HG03378 (cell line): ENCODE results near the gene INPP5D.
"Not testable (repeated sequence)": the region's sequence is repeated elsewhere in the genome, so short reads cannot be mapped to it uniquely, and the experiment has no call there.

ENCODE experiments used
- ATAC-seq: cut with Tn5 transposase; IDR thresholded peaks from one replicate; pipeline ENCODE4 v1.9.1; 2021; ENCODE audit warnings: mild to moderate bottlenecking, moderate library complexity; ENCODE audit not compliant: unreplicated experiment

The INPP5D gene

GRCh38 chr2:233059797-233060500 is at the start of gene INPP5D:
Gene INPP5D, plus strand, starts transcription at chr2:233060342. Its CDS starts 137 bp downstream, at chr2:233060479.
- peak; percentile 40 for ATAC-seq

- no peak for ATAC-seq
Observed at GRCh38 chr2:233010569-233011267, 49.4 kb upstream of the INPP5D start.

GRCh38 chr2:233011268-233011650 is 48.9 kb upstream of the INPP5D start:
- no peak for ATAC-seq

DNA sequence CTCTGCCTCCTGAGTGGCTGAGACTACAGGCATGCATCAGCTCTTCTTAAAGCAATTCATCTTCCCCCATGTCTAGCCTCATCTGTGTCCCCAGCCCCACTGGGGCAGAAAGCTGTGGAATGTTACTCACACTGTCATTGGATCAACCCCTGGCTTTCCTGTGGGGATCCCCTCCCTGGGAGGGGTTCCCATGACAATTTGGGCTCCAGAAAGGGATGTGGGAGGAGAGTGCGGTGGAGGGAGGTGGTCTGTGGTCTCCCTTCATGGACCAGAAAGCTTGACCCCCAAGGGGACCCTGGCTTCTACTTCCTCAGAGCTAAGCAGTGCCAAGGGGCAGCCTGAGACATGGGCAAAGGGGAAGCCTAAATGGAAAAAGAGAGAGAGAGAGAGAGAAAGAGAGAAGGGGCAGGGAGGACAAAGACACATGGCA is 48.4 kb upstream of the INPP5D start:
- no peak for ATAC-seq

GRCh38 chr2:233012301-233012971 is 47.7 kb upstream of the INPP5D start:
- ATAC-seq: no peak

DNA sequence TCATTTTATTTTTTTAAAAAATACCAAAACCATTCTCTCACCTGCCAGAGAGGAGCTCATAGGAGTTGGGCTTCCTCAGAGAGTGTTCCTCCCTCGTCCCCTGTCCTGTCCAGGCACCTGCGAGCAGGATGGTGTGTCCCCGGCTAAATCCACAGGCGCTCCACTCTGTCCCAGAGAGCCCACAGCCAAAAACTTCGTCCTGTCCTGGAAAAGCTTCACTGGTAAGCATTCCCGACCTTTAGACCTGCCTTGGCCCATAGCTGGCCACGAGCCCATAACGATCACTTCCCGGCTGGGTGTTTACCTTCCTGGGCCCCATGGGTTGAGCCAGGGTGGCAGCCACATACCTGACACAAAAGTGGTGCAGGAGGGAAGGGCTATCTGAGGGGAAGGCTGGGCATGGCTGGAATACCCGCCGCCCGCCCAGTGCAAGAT is 47.1 kb upstream of the INPP5D start, which contains the start of gene NGEF:
Gene NGEF, minus strand, starts transcription at position 230 of the 435 bp plus-strand sequence. CDS start 38,366 bp downstream, outside the sequence.
- ATAC-seq: no peak

- ATAC-seq: no peak
Observed at GRCh38 chr2:233013650-233014049, 46.5 kb upstream of the INPP5D start.

DNA sequence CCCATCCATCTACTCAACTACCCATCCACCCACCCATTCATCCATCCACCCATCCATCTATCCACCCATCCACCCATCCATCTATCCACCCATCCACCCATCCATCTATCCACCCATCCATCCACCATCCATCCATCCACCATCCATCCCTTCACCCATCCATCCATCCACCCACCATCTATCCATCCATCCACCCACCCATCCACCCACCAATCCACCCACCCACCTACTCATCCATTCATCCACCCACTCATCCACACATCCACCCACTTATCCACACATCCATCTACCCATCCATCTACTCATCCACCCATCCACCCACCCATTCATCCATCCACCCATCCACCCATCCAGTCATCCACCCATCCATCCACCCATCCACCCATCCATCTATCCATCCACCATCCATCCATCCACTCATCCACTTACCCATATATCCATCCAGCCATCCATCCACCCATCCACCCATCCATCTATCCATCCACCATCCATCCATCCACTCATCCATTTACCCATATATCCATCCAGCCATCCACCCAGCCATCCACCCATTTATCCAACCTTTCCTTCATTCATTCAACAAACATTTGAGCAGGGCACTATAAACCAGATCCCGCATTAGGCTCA is 45.0 kb upstream of the INPP5D start:
- no peak for ATAC-seq

DNA sequence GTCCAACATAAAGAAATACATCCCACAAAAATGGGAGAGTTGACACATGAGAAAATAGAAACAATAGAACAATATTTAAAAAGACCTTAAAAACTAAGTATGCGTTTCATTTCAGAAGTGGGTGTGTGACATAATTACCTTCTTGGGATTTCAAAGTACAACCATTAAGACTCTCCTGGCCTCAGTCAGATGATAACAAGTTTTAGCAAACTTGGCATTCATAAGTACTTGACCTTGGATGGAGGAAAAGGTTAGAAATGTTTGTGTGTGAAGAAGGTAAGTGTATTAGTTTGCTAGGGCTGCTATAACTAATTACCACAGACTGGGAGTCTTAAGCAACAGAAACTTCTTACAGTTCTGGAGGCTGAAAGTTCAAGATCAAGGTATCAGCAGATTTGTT is 42.2 kb upstream of the INPP5D start:
- ATAC-seq: no peak

DNA sequence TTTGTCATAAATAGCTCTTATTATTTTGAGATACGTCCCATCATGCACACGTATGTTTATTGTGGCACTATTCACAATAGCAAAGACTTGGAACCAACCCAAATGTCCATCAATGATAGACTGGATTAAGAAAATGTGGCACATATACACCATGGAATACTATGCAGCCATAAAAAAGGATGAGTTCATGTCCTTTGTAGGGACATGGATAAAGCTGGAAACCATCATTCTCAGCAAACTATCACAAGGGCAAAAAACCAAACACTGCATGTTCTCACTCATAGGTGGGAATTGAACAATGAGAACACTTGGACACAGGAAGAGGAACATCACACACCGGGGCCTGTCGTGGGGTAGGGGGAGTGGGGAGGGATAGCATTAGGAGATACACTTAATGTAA is 40.5 kb upstream of the INPP5D start:
- ATAC-seq: not testable (repeated sequence)

DNA sequence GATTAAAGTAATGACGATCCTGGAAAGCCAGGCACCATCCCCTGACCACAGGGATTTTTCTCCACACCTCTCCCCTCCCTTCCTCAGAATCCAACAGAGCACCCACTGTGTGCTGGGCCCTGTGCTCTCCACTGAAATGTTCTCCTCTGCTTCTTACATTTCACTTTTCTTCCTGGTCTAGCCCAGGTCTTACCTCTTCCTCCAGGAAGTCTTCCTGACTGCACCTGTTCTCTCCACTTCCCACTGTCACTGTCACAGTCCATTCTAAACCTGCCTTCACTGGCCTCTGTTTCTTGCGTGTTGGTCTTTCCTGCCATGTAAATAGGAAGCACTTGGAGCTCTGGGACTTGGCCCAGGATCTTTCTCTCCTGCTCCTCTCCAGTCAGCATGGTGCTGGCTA is 39.7 kb upstream of the INPP5D start:
- ATAC-seq: no peak

DNA sequence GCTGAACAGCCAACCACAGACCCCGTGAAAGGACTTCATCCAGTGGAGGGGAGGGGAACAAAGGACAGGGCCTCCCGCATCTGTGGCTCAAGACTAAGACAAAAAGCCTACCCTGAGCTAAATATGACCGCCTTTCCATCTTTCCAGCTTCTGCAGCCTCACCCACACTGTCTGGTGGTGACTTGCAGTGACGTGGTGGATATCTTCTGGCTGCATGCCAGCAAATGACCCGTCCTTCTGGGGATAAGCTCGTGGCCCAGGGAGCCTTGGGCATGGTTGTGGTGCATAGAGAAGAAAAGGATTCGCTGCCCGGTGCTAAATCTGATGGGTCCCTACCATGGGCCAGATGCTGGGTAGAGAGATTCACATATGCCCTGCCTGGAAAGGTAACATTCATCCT is 38.4 kb upstream of the INPP5D start:
- no peak for ATAC-seq

GRCh38 chr2:233022561-233022960 is 37.6 kb upstream of the INPP5D start:
- ATAC-seq: no peak

DNA sequence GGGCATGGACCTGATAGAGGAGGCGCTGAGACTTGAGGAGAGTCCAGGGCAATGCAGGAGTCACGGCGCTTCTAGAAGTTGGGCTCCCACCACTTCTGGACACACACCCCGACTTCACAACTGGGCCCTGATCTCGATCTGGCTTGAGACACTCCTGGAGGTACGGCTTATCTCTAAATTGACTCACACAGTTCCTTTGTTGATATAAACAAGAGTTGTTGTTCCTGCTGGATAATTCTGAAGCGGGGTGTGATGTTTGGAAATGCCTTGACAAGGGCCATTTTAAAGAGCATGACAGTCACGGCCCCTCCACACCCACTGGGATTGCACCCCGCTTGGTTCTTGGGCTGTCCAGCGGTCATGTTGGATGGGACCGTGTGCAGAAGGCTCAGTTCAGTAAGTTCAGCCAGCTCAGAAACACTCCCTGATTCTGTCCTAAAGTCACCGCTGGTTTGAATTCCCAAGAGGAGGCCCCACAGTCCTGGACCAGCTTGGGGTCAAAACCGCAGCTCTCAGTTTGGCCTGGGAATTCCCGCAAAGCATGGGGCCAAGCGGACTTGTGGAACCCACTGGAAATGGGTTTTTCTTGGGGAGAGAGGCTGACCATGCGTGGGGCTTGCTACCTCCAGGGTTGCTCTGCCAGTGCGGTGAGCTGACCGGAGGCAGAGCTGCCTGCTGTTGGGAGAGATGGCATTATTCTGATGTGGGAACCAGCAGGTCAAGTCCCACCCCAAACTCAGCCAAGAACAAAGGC is 37.0 kb upstream of the INPP5D start:
- no peak for ATAC-seq

GRCh38 chr2:233023761-233024410 is 36.3 kb upstream of the INPP5D start:
- ATAC-seq: no peak

DNA sequence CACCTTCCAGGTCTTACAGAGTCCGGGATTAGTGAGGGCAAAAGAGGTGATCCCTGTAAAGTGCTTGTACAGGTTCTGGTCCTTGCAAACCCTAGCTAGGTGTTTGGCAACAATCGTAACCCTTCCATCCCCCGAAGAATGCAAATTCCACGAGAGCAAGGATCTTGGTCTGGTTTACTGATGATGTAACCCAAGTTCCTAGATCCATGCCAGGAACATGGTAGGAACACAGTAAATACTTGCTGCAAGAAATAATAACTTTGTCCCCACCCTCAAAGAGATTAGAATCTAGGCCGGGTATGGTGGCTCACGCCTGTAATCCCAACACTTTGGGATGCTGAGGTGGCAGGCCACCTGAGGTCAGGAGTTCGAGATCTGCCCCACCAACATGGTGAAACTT is 34.4 kb upstream of the INPP5D start:
- ATAC-seq: no peak

GRCh38 chr2:233026198-233026813 is 33.8 kb upstream of the INPP5D start:
- ATAC-seq: no peak

DNA sequence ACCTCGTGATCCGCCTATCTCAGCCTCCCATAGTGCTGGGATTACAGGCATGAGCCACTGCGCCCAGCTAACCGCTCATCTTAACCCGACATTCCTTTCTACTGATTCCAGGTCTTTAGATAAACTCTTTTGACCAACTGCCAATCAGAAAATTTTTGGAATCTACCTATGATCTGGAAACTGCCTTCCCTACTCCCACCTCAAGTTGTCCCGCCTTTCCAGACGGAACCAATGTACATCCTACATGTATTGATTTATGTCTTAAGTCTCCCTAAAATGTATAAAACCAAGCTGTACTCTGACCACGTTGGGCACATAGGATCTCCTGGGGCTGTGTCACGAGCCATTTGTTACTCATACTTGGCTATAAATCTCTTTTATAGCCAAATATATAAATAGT is 30.8 kb upstream of the INPP5D start:
- no peak for ATAC-seq
